HEK293 (cell line): ENCODE results near the gene NEU4.
"Not testable (repeated sequence)": the region's sequence is repeated elsewhere in the genome, so short reads cannot be mapped to it uniquely, and the experiment has no call there.

Experiments used
- CTCF ChIA-PET: fragments of 350-600 bp; formaldehyde crosslinking; extraction: SDS; loops from one replicate; lab custom pipeline; 2021; ENCODE audit warnings: antibody characterized with exemption; lab: Yijun Ruan, JAX
- POLR2A ChIA-PET: fragments of 300-600 bp; formaldehyde crosslinking; extraction: SDS; loops from one replicate; lab custom pipeline; 2020; ENCODE audit warnings: antibody characterized with exemption, inconsistent platforms; lab: Yijun Ruan, JAX
- H3K27ac ChIP-seq: fragments of 200-500 bp; sonication (Bioruptor generic); 2 replicates; pipeline ENCODE4 v1.5.1; 2014; ENCODE audit warnings: low read depth, low read length, control low read depth, inconsistent platforms; ENCODE audit errors: extremely low read depth
- H3K36me3 ChIP-seq, 2 experiments: fragments of 200-500 bp in 1 of 2; sonication (Bioruptor generic) in 1 of 2; 1 replicate in 1 of 2; 2 replicates in 1 of 2; pipeline ENCODE4 v1.5.1; 2014 to 2017; ENCODE audit warnings: inconsistent platforms in 2 of 2, low read length in 2 of 2; ENCODE audit not compliant: control insufficient read depth in 2 of 2, insufficient read depth in 1 of 2
- H3K4me1 ChIP-seq: fragments of 200-500 bp; sonication (Bioruptor generic); 2 replicates; pipeline ENCODE4 v1.5.1; 2014; ENCODE audit warnings: mild to moderate bottlenecking, low read length, inconsistent platforms; ENCODE audit not compliant: control insufficient read depth, insufficient read depth
- H3K4me3 ChIP-seq: 2 replicates; pipeline ENCODE4 v1.5.1; 2011; ENCODE audit warnings: low read depth, mild to moderate bottlenecking, control low read depth, low read length, moderate library complexity
- H3K9me3 ChIP-seq: fragments of 200-500 bp; sonication (Bioruptor generic); 2 replicates; pipeline ENCODE4 v1.5.1; 2014; ENCODE audit warnings: low read depth, low read length, inconsistent platforms; ENCODE audit not compliant: control insufficient read depth, insufficient read depth
- ATF2 ChIP-seq: fragments of 450-650 bp; formaldehyde crosslinking; IDR thresholded peaks from 2 replicates; pipeline ENCODE4 v1.5.1; 2016; ENCODE audit warnings: missing biosample characterization, missing genetic modification characterization, low read depth
- BCL11A ChIP-seq: fragments of 450-650 bp; formaldehyde crosslinking; IDR thresholded peaks from 2 replicates; pipeline ENCODE4 v1.5.1; 2016; ENCODE audit warnings: low read depth, missing biosample characterization, missing genetic modification characterization
- GLIS1 ChIP-seq: fragments of 450-650 bp; formaldehyde crosslinking; IDR thresholded peaks from 2 replicates; pipeline ENCODE4 v1.5.1; 2016; ENCODE audit warnings: missing biosample characterization, missing genetic modification characterization
- KLF1 ChIP-seq: fragments of 450-650 bp; formaldehyde crosslinking; IDR thresholded peaks from 2 replicates; pipeline ENCODE4 v1.5.1; 2016; ENCODE audit warnings: missing biosample characterization, missing genetic modification characterization
- KLF9 ChIP-seq: fragments of 450-650 bp; formaldehyde crosslinking; IDR thresholded peaks from 2 replicates; pipeline ENCODE4 v1.5.1; 2016; ENCODE audit warnings: missing biosample characterization, missing genetic modification characterization, low read depth
- SCRT1 ChIP-seq: fragments of 450-650 bp; formaldehyde crosslinking; IDR thresholded peaks from 2 replicates; pipeline ENCODE4 v1.5.1; 2016; ENCODE audit warnings: missing biosample characterization, missing genetic modification characterization, borderline replicate concordance
- ZBTB48 ChIP-seq: fragments of 450-650 bp; formaldehyde crosslinking; IDR thresholded peaks from 2 replicates; pipeline ENCODE4 v1.5.1; 2016; ENCODE audit warnings: missing biosample characterization, missing genetic modification characterization
- ZBTB7A ChIP-seq: fragments of 450-650 bp; formaldehyde crosslinking; IDR thresholded peaks from 2 replicates; pipeline ENCODE4 v1.5.1; 2016; ENCODE audit warnings: low read depth, missing biosample characterization, missing genetic modification characterization
- ZNF10 ChIP-seq: fragments of 450-650 bp; formaldehyde crosslinking; IDR thresholded peaks from 2 replicates; pipeline ENCODE4 v1.5.1; 2017; ENCODE audit warnings: missing biosample characterization, missing genetic modification characterization
- ZNF292 ChIP-seq: fragments of 450-650 bp; formaldehyde crosslinking; IDR thresholded peaks from 2 replicates; pipeline ENCODE4 v1.5.1; 2016; ENCODE audit warnings: low read depth, missing biosample characterization, missing genetic modification characterization, borderline replicate concordance
- ZNF302 ChIP-seq: fragments of 450-650 bp; formaldehyde crosslinking; IDR thresholded peaks from 2 replicates; pipeline ENCODE4 v1.5.1; 2016; ENCODE audit warnings: missing biosample characterization, missing genetic modification characterization, low read depth
- ZNF514 ChIP-seq: fragments of 450-650 bp; formaldehyde crosslinking; IDR thresholded peaks from 2 replicates; pipeline ENCODE4 v1.5.1; 2016; ENCODE audit warnings: missing biosample characterization, missing genetic modification characterization
- ZNF624 ChIP-seq: fragments of 450-650 bp; formaldehyde crosslinking; IDR thresholded peaks from 2 replicates; pipeline ENCODE4 v1.5.1; 2017; ENCODE audit warnings: missing biosample characterization, missing genetic modification characterization
- ZNF776 ChIP-seq: fragments of 450-650 bp; formaldehyde crosslinking; IDR thresholded peaks from 2 replicates; pipeline ENCODE4 v1.5.0; 2017; ENCODE audit warnings: missing biosample characterization, missing genetic modification characterization, borderline replicate concordance
- ZSCAN16 ChIP-seq: fragments of 450-650 bp; formaldehyde crosslinking; IDR thresholded peaks from 2 replicates; pipeline ENCODE4 v1.5.1; 2016; ENCODE audit warnings: missing biosample characterization, missing genetic modification characterization
- TF ChIP-seq, protein P1 (sequence below): fragments of 450-650 bp; formaldehyde crosslinking; IDR thresholded peaks from 2 replicates; pipeline ENCODE4 v1.5.1; 2017; ENCODE audit warnings: missing biosample characterization, missing genetic modification characterization

Gene NEU4

GRCh38 chr2:241818229-241818942, 9.4 kb downstream of the NEU4 start:
- ChIA-PET POLR2A (interaction anchor here (0.7 kb wide), 1 partner anchor 477 kb away, joined by 3 read pairs; no protein-coding TSS in a partner anchor), CTCF (no interaction called here)
- no peak overlapping the region for H3K27ac ChIP-seq
- no peak for TF ChIP-seq ZNF10
- no peak for TF ChIP-seq ZNF776
- H3K4me1 ChIP-seq, result no peaks in the 10 kb centered on the region
- no peaks in the 10 kb centered on the region for H3K36me3 ChIP-seq
- no peak overlapping the region for H3K4me3 ChIP-seq
- no peaks in the 10 kb centered on the region for H3K9me3 ChIP-seq

DNA sequence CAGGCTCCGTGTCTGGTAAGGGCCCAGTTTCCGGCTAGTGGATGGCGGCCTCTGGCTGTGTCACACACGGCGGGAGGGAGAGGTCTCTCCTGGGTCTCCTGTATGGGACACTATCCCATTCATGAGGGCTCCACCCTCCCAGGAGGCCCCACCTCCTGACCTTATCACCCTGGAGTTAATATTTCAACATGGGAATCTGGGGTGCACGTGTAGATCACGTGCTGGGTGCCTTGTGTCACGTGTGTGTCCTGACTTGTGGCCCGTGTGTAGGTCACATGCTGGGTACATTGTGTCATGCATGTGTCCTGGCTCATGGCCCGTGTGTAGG, 9.9 kb downstream of the NEU4 start:
- Histone ChIP-seq H3K4me1 (no peaks in the 10 kb centered on the region), H3K27ac (no peak overlapping the region)
- POLR2A ChIA-PET, result no interaction called here

DNA sequence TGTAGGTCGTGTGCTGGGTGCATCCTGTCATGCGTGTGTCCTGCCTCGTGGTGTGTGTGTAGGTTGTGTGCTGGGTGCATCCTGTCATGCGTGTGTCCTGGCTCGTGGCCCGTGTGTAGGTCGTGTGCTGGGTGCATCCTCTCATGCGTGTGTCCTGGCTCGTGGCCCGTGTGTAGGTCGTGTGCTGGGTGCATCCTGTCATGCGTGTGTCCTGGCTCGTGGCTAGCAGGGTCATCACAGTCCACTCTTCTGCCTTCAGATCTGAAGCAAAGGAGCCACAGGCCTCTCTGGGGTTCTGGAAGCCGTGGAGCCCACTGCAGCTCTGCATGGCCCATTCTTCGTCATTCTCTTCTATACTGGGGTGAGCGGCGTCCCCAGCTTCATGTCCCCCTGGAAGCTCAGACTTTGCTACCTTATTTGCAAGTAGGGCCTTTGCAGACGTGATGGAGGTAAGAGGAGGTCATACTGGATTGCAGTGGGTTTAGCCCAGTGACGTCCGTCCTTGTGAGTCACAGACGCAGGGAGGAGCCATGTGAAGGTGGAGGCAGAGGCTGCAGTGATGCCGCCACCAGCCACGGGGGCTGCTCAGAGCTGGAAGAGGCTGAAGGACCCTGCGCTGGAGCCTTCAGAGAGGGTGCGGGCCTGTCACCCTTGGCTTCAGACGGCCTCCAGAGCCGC, 11.1 kb downstream of the NEU4 start:
- H3K4me3 ChIP-seq, H3K9me3 ChIP-seq, POLR2A ChIA-PET, H3K27ac ChIP-seq, H3K36me3 ChIP-seq, H3K4me1 ChIP-seq, CTCF ChIA-PET: not testable (repeated sequence)

More for the DNA sequence above, 9.9 kb downstream of the NEU4 start:
- H3K9me3 ChIP-seq, result no peaks in the 10 kb centered on the region
- H3K4me3 ChIP-seq, result no peak overlapping the region
- CTCF ChIA-PET, result no interaction called here
- no peak for TF ChIP-seq ZBTB48 (tag by site-specific recombination)
- TF ChIP-seq SCRT1 (tag by site-specific recombination), result no peak
- TF ChIP-seq ZNF292 (tag by site-specific recombination), result no peak
- no peak for TF ChIP-seq KLF9 (tag by site-specific recombination)
- no peak for TF ChIP-seq GLIS1 (tag by site-specific recombination)
- TF ChIP-seq ZBTB7A, result no peak
- TF ChIP-seq ZNF302 (tag by site-specific recombination), result no peak
- no peak for TF ChIP-seq ZNF514 (tag by site-specific recombination)
- TF ChIP-seq, protein P1, sequence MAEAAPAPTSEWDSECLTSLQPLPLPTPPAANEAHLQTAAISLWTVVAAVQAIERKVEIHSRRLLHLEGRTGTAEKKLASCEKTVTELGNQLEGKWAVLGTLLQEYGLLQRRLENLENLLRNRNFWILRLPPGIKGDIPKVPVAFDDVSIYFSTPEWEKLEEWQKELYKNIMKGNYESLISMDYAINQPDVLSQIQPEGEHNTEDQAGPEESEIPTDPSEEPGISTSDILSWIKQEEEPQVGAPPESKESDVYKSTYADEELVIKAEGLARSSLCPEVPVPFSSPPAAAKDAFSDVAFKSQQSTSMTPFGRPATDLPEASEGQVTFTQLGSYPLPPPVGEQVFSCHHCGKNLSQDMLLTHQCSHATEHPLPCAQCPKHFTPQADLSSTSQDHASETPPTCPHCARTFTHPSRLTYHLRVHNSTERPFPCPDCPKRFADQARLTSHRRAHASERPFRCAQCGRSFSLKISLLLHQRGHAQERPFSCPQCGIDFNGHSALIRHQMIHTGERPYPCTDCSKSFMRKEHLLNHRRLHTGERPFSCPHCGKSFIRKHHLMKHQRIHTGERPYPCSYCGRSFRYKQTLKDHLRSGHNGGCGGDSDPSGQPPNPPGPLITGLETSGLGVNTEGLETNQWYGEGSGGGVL (tag by site-specific recombination), result no peak
- no peak for TF ChIP-seq ATF2
- no peak for TF ChIP-seq KLF1 (tag by site-specific recombination)
- TF ChIP-seq BCL11A (tag by site-specific recombination), result no peak
- no peak for TF ChIP-seq ZSCAN16
- no peak for TF ChIP-seq ZNF624 (tag by site-specific recombination)
- no peaks in the 10 kb centered on the region for H3K36me3 ChIP-seq
